ENCODE results near the gene PROSER2. TPM values are rescaled to one million over a fixed set of nuclear protein-coding genes. Genes with fewer than 3 reads are reported as not detected.
A peak's percentile ranks its signal among the peaks of the same experiment; 100 is the strongest.

PROSER2 gene
- total and polyA plus RNA-seq, 2 of the 13 experiments (the other 11 are each of a cell fraction or from before 2014, with no cell fraction given), result 6.9 to 7.7 TPM

GRCh38 chr10:11832042-11832441 lies 8.9 kb downstream of the PROSER2 start (continued):
- TF ChIP-seq CREB3 (CRISPR knock-in tag; IDR thresholded peaks at IDR 0.05), result no peak
- no peak for TF ChIP-seq FOXP4 (CRISPR knock-in tag; IDR thresholded peaks at IDR 0.05)
- 0 out of 2 replicates have a peak, but pooled peaks have one; percentile 15 for TF ChIP-seq ISL2 (CRISPR knock-in tag; IDR thresholded peaks at IDR 0.05)
- TF ChIP-seq TFDP2 (CRISPR knock-in tag; IDR thresholded peaks at IDR 0.05), result no peak
- no peak for TF ChIP-seq LBX2 (CRISPR knock-in tag; IDR thresholded peaks at IDR 0.05; ENCODE audit: borderline replicate concordance)
- no peak for TF ChIP-seq HIVEP1 (CRISPR knock-in tag; IDR thresholded peaks at IDR 0.05)
- no peak for TF ChIP-seq ZNF850 (CRISPR knock-in tag; conservative IDR thresholded peaks at IDR 0.05)
- no peak for TF ChIP-seq TARDBP (CRISPR knock-in tag; IDR thresholded peaks at IDR 0.05)
- no peak for TF ChIP-seq NFIC (IDR thresholded peaks at IDR 0.05; ENCODE audit: low read length)
- no peak for TF ChIP-seq BCLAF1 (IDR thresholded peaks at IDR 0.05)
- TF ChIP-seq HHEX (CRISPR knock-in tag; IDR thresholded peaks at IDR 0.05), result no peak
- no peak for TF ChIP-seq ZNF318 (CRISPR knock-in tag; IDR thresholded peaks at IDR 0.05)
- peak; percentile 53; the same call in 1 of the 2 replicates for TF ChIP-seq TCF7L2 (IDR thresholded peaks at IDR 0.05; ENCODE audit: low read depth, low read length)
- TF ChIP-seq TMF1 (CRISPR knock-in tag; IDR thresholded peaks at IDR 0.05; ENCODE audit: low read depth), result no peak

All from HepG2 (cell line).